CD4-positive, alpha-beta T cell treated with Interleukin-17A for 4 hours (primary cell): ENCODE measurements around the gene ACOT7.

Source experiments
- DNase-seq: peaks from one replicate; pipeline ENCODE4 v3.0.0-alpha.2; 2020; ENCODE audit warnings: mixed read lengths

Gene ACOT7

DNA sequence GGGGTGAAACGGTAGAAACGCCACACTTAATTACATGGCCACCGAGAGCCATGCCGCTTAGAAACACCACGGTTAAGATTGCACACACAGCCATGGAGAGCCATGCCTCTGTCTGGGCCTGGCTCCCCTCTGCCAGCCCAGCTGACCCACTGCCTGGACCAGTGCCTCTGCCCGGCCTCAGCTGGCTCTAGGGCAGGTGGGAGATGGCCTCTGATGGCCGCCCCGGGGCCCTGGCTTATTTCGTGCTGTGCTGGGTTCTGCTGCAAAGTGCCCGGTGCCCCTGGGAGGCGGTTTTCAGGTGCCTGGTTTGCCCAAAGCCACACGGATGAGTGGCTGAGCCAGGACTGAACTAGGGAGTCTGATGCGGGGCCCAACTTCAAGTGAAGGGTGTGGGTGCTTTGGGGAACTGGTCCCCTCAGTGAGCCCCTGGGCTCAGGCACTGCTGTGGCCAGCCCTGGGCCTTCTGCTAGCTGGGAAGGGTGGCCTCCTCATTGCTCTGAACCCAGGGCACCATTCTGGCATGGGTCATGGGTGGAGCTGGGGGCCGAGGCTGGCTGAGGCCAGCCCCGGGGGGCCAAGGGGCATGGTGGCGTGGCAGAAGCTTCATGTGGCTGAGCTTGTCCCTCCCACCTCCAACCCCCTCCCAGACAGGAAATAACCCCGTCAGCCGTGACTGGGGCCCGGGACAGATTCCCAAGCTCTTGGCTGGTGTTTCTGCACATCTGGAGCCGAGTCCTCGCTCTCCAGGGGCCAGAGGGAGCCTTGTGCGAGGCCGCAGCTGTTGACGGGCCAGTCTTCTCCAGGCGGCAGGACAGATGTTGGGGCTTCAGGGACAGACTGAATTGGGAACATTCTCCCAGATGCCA is 130.8 kb downstream of the ACOT7 start:
- no peak for DNase-seq

DNA sequence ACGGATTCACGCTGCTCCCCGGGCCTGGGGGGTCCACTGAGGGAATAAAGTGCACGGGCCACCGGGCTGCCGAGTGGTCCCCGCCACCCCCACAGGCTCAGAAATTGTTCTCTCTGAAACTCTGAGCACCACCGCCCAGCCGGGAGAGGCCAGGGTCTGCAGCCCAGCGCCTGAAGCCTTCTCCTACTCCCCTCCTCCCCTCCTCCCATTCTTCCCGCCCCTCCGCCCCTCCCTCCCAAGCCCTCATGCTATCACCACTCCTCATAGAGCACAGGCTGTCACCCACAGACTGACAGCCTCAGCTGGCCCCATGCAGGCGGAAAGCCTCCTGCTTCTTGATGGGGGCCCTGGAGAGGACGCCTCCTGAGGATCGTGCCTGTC is 132.0 kb downstream of the ACOT7 start:
- no peak for DNase-seq

GRCh38 chr1:6260961-6261614 is 132.5 kb downstream of the ACOT7 start, which contains the start of gene GPR153:
Gene GPR153, minus strand, starts transcription at chr1:6261098. Its CDS starts 6,193 bp downstream, at chr1:6254905.
- DNase-seq = peak; percentile 68

- DNase-seq = peak; percentile 24
Measured at GRCh38 chr1:6260433-6260934, 133.1 kb downstream of the ACOT7 start.

GRCh38 chr1:6259491-6260362 is 133.8 kb downstream of the ACOT7 start:
- peak; percentile 82 for DNase-seq

GRCh38 chr1:6258675-6259074 is 134.9 kb downstream of the ACOT7 start:
- DNase-seq = no peak

DNA sequence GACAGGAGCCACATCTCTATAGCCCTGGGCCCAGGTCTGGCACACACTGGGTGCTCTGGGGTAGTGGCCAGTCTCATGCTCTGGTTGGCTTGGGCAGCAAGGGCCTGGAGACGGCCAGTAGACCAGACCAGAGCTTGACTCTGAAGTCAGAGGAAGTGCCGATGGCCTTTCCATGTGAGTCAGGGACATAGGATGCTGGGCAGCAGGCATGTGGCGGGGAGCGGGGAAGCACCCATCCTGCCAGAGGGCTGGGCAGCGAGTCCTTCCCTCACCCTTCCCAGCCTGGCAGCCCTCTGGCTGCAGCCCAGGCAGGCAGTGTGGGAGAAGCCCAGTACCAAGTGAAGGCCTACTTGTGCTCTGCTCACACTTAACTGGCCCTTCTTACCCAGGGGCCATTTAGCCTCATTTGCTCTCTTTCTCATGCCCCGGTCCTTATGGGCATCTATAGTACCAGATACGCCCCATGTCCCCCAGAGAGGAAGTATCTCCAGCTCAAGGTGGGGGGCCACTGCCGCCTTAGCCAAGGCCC is 136.0 kb downstream of the ACOT7 start:
- DNase-seq = no peak

DNA sequence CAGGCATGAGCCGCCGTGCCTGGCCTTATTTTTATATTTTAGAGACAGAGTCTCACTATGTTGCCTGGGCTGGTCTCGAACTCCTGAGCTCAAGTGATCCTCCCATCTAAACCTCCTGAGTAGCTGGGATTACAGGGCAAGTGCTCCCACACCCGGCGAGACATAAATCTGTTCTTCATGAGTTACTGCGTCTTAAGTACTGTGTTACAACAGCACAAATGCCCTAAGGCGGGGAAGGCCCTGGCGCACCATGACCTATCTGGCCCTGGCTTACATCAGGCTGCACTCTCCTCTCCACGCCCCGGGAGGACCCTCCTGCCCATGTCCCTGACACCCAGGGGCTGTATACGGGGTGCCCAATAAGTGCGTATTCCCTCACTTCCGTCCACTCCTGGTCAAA is 136.9 kb downstream of the ACOT7 start:
- DNase-seq = no peak

DNA sequence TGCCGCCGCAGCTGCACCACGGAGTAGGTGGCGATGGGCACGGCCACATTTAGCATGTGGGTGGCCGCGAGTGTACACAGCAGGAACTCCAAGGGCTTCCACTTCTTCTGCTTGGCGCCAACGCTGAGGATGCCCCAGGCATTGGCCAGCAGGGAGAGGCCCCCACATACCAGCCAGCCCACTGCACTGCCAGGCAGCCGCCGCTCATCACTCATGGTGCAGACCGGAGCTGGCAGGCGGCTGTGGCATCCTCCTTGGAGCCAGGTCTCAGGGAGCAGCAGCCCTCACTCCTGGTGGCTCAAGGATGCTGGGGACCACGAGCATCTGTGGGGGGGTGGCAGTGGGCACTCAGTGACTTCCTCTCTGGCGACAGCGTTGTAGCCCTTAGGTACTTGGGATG is 138.9 kb downstream of the ACOT7 start:
- no peak for DNase-seq

GRCh38 chr1:6253380-6253779 is 140.2 kb downstream of the ACOT7 start:
- no peak for DNase-seq

GRCh38 chr1:6252374-6252710 is 141.2 kb downstream of the ACOT7 start:
- no peak for DNase-seq

DNA sequence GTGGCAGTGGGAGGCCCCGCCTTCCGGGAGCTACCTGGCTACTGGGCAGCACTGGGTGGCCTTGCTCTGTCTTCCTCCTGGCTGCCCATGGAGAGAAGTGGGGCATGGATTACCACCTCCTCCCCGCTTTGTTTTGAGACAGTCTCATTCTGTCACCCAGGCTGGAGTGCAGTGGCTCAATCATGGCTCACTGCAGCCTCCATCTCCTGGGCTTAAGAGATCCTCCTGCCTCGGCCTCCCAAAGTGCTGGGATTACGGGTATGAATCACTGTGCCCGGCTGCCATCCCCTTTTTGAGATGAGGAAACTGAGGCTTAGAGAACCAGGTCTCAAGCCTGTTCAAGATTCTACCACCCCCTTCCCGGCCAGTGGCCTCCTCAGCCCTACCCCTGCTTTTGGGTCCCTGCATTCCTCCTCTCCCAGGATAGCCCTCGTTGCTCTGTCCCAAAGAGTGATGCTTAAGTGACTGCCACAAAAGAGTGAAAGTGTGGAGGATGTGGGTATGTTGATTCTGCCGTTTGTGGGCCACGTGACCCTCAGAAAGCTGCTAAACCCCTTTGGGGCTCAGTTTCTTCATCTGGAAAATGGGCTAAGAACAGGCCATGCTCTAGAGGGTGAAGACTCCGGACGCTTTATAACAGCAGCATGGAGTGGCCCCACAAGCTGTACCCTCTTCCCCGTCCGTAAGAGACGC is 141.7 kb downstream of the ACOT7 start:
- no peak for DNase-seq

DNA sequence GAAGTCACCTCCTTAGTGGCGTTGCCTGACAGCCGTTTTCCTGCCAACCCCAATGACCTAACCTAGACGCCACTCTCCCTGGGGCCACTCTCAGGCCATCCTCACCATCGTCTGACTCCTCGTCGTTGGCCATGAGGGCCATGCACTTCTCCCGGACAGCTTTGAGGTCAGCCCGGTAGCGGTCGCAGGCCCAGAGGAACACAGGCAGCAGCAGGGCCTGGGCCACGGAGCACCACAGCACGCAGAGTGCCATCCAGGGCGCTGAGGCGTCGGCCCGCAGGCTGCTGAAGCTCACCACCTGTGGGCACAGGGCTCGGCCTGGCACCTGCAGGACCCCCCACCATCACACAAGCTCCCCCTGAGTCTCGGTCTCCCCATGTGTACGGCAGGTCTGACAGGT is 142.3 kb downstream of the ACOT7 start:
- no peak for DNase-seq

DNA sequence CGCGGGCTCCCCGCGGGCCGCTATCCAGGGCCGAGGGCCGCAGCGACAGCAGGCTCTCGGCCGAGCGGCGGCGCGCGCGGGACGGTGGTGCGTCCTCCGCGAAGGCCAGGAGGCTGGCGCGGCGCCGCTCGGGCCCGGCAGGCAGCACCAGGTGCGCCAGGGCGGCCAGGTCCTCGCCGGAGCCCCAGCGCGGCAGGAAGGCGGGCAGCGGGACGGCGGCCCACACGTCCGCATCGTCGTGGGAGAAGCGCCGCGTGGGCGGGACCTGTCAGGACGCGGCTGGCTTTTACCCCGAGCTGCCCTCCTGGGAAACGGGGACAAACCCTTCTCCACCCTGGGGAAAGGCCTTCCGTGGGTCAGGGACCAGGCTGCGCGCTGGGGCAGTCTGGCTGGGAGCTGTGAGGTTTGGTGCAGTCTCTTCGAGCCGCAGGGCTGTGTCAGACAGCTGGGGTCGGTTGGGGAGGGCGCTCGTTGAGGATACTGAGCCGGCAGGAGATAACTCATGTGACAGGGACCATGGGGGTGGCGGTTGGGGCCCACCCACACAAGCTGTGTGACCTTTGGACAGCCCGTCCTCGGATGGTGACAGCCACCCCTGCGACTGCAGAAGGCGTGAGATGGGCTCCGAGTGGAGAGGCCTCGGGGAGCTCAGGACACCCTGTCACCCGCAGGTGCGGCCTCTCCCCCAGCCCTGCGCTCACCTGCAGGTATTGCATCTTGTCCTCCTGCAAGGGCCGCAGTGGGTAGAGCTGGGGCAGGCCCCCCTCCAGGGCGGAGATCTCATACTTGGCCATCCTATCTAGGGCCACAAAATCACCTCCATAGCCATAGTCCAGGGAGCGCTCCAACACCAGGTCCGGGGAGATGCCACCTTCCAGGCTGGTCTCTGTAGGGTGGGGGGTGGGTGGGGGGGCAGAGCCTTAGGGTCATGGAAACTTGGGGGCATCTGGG is 143.6 kb downstream of the ACOT7 start:
- no peak for DNase-seq

GRCh38 chr1:6248932-6249738 is 144.4 kb downstream of the ACOT7 start:
- no peak for DNase-seq

- no peak for DNase-seq
Measured at GRCh38 chr1:6248161-6248776, 145.3 kb downstream of the ACOT7 start.

GRCh38 chr1:6247651-6248050 is 145.9 kb downstream of the ACOT7 start:
- no peak for DNase-seq

DNA sequence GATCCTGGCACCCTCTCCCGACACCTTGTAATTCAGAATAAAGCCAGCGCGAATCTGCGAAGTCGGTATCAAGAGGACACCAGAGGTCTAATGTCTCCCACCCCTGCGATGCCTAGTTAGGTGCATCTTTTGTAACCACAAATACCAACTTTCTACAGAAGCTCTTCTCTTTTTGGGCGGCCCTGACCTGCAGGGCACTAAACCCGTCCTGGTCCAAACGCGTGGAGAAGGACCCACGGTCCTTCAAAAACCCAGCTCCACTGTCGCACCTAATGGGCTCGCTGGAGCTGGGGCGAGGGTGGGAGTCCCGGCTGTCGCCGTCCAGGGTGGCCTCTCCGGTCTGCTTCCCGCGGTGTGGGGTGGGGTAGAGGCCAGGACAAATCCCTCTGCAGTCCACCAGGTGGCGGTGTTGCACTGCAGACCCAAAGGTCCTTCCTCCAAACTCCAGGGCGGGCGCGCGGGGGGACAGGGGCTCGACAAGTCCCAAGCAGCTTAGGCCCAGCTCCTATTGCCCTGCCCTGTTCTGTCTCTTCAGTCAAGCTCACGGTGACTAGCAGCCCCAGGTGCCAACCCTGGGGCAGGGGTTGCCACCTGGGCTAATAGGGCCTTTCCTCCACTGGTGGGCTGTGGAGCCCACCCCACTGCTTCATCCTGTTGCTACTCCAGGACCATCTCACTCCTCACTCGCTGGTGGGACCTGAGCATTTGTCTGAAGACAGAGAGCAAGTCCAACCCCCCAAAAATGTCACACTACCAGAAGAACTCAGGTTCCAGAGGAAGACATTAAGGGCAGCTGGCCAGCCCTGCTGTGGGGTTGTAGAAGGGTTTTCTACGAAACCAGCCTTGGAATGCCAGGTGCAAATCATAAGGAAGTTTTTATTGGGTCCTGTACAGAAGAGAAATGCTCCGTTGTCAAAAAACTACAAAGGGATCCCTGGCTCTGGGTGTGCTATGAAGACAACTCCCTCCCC is 146.8 kb downstream of the ACOT7 start:
- DNase-seq = peak; percentile 87
